Measurements from ENCODE around the gene CTRB1. TPM values are rescaled to one million over a fixed set of nuclear protein-coding genes. Genes with fewer than 3 reads are reported as not detected.

Gene CTRB1
- total RNA-seq, 2 experiments from 2014 or later: not detected

- no peaks in the 10 kb centered on the region for H3K9me3 Mint-ChIP-seq
- ChIA-PET POLR2A (interaction anchor here (1.4 kb wide), 1 partner anchor 156 kb away, joined by 5 read pairs; no protein-coding TSS in a partner anchor), CTCF (interaction anchor here (0.6 to 5.4 kb wide), 52 partner anchors 10 to 530 kb away, joined by 3 to 88 read pairs (median 5); partner anchors contain the start of genes CFDP1 and CTRB1)
- no peak for ATAC-seq
- H3K4me1 Mint-ChIP-seq (ENCODE audit: low read depth): peaks cover 5% of the 10 kb centered on the region
- TF ChIP-seq, protein P1, sequence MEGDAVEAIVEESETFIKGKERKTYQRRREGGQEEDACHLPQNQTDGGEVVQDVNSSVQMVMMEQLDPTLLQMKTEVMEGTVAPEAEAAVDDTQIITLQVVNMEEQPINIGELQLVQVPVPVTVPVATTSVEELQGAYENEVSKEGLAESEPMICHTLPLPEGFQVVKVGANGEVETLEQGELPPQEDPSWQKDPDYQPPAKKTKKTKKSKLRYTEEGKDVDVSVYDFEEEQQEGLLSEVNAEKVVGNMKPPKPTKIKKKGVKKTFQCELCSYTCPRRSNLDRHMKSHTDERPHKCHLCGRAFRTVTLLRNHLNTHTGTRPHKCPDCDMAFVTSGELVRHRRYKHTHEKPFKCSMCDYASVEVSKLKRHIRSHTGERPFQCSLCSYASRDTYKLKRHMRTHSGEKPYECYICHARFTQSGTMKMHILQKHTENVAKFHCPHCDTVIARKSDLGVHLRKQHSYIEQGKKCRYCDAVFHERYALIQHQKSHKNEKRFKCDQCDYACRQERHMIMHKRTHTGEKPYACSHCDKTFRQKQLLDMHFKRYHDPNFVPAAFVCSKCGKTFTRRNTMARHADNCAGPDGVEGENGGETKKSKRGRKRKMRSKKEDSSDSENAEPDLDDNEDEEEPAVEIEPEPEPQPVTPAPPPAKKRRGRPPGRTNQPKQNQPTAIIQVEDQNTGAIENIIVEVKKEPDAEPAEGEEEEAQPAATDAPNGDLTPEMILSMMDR (IDR thresholded peaks at IDR 0.05): no peak
- H3K27ac Mint-ChIP-seq: no peak overlapping the region
- H3K4me3 Mint-ChIP-seq: no peak overlapping the region
- intact Hi-C loops (cut with micrococcal nuclease): loop anchor here (2.0 to 5.0 kb wide), 3 partner anchors 36 to 169 kb away; no protein-coding TSS in a partner anchor
- H3K36me3 Mint-ChIP-seq (ENCODE audit: low read depth): no peaks in the 10 kb centered on the region
- H3K27me3 Mint-ChIP-seq: peaks cover 1% of the 10 kb centered on the region
- DNase-seq: no peak
Measured at GRCh38 chr16:75233611-75233938, 14.8 kb downstream of the CTRB1 start.

DNA sequence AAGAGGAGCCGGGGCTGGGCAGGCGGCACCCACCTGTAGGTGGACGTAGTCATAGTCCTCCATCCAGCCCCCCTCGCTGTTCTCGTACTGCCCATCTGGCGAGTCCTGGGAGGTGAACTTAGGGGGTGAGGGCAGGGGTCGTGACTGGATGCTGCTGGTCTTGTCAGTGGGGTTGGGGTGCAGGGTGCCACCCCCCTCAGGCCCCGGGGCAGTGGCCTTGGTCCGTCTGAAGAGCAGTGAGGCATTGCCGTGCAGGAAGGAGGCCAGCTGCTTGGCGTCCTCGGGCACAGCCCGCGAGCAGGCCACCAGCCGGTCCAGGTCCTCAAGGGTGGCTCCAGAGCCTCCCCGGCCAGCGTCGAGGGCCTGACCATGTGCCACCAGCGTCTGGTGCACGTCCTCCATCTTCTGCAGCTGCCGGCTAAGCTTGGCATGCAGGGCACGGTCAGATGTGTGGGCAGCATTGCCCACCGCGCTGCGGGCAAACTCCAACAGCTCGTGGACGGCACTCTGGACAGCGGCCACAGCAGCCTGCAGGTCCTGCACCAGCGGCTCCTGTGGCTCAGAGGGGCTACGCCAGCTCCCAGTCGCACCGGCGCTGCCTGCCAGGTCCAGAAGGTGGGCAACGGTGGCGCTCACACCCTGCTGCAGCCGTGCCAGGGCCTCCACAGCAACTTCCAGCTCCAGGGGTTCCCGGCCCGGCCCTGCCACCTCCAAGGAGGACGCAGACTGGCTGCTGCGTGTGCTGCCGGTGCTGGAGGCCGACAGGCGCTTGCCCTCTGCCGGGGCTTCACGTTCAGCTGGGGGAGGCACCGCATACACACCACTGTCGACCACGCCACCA lies 16.3 kb downstream of the CTRB1 start:
- POLR2A ChIA-PET: interaction anchor here (0.8 to 0.9 kb wide), 2 partner anchors 150 kb away, joined by 3 read pairs; no protein-coding TSS in a partner anchor
- Mint-ChIP-seq H3K27me3 (peaks cover 1% of the 10 kb centered on the region), H3K4me3 (no peak overlapping the region), H3K27ac (no peak overlapping the region), H3K36me3 (ENCODE audit: low read depth) (no peaks in the 10 kb centered on the region), H3K4me1 (ENCODE audit: low read depth) (peaks cover 5% of the 10 kb centered on the region), H3K9me3 (no peaks in the 10 kb centered on the region)
- no peak for ATAC-seq
- intact Hi-C loops (cut with micrococcal nuclease): loop anchor here (5.0 kb wide), 2 partner anchors 38 to 167 kb away; no protein-coding TSS in a partner anchor
- TF ChIP-seq, protein P1 (IDR thresholded peaks at IDR 0.05): no peak
- CTCF ChIA-PET: interaction anchor here (0.7 to 5.4 kb wide), 27 partner anchors 10 to 529 kb away, joined by 3 to 88 read pairs (median 6); no protein-coding TSS in a partner anchor
- no peak for DNase-seq

GRCh38 chr16:75235721-75236193 lies 17.0 kb downstream of the CTRB1 start:
- Mint-ChIP-seq H3K4me3 (no peak overlapping the region), H3K36me3 (ENCODE audit: low read depth) (no peaks in the 10 kb centered on the region), H3K27ac (no peak overlapping the region), H3K4me1 (ENCODE audit: low read depth) (peaks cover 5% of the 10 kb centered on the region), H3K9me3 (no peaks in the 10 kb centered on the region), H3K27me3 (peaks cover 1% of the 10 kb centered on the region)
- intact Hi-C loops (cut with micrococcal nuclease): no loop called here
- ATAC-seq (no peak), DNase-seq (no peak)
- ChIA-PET CTCF (interaction anchor here (1.1 to 5.2 kb wide), 6 partner anchors 9 to 149 kb away, joined by 3 to 88 read pairs (median 4); no protein-coding TSS in a partner anchor), POLR2A (interaction anchor here (0.8 kb wide), 1 partner anchor 149 kb away, joined by 3 read pairs; no protein-coding TSS in a partner anchor)
- TF ChIP-seq, protein P1 (IDR thresholded peaks at IDR 0.05): no peak

DNA sequence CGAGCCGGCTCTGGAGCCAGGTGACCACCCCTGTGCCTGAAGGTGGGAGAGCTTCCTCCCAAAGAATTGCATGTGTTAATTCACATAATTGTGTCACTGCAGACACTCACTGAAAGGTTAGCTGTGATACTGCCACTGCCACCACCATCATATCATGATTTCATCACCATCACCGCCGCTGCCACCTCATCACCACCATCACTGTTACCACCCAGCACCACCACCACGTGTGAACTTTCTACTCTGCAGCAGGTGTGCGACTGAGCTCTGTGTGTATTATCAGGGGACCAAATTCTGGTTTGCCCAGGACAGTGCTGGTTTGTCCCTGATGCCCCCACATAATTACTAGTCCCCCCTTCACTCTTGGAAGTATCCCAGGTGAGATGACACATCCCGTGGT lies 17.4 kb downstream of the CTRB1 start:
- intact Hi-C loops (cut with micrococcal nuclease): no loop called here
- Mint-ChIP-seq H3K36me3 (ENCODE audit: low read depth) (no peaks in the 10 kb centered on the region), H3K4me3 (no peak overlapping the region), H3K4me1 (ENCODE audit: low read depth) (peaks cover 5% of the 10 kb centered on the region), H3K9me3 (no peaks in the 10 kb centered on the region), H3K27ac (no peak overlapping the region), H3K27me3 (peaks cover 1% of the 10 kb centered on the region)
- CTCF ChIA-PET: interaction anchor here (1.4 to 5.2 kb wide), 4 partner anchors 11 to 149 kb away, joined by 3 to 88 read pairs (median 4); no protein-coding TSS in a partner anchor
- peak; percentile 61 for DNase-seq
- POLR2A ChIA-PET: no interaction called here
- ATAC-seq: peak; percentile 47
- TF ChIP-seq, protein P1 (IDR thresholded peaks at IDR 0.05): no peak
